ENCODE results near the gene SLC2A10. TPM values are rescaled to one million over a fixed set of nuclear protein-coding genes. Genes with fewer than 3 reads are reported as not detected.

The SLC2A10 gene
- total RNA-seq, 4 donors from 2014 or later: 3.9 to 14.9 (median 10.0) TPM

DNA sequence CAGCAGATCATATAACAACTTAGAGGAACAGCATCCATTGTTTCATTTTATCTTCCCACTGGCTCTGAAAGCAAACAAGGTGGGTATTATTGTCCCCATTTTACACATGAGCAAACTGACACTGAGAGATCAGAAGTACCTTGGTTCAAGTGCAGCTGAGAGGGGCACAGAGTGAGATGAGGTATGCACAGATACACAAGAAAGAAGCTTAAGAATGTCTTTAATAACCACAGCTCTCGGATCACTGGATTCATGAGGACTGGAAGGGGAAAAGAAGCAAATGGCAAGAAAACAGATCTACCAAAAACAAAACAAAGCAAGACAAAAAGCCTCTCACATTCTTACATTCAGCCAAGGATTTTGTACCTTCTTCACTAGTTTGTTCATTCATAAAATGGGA, 10.6 kb downstream of the SLC2A10 start:
- no peak for TF ChIP-seq POLR2A (IDR thresholded peaks at IDR 0.05)
- TF ChIP-seq, protein P1, sequence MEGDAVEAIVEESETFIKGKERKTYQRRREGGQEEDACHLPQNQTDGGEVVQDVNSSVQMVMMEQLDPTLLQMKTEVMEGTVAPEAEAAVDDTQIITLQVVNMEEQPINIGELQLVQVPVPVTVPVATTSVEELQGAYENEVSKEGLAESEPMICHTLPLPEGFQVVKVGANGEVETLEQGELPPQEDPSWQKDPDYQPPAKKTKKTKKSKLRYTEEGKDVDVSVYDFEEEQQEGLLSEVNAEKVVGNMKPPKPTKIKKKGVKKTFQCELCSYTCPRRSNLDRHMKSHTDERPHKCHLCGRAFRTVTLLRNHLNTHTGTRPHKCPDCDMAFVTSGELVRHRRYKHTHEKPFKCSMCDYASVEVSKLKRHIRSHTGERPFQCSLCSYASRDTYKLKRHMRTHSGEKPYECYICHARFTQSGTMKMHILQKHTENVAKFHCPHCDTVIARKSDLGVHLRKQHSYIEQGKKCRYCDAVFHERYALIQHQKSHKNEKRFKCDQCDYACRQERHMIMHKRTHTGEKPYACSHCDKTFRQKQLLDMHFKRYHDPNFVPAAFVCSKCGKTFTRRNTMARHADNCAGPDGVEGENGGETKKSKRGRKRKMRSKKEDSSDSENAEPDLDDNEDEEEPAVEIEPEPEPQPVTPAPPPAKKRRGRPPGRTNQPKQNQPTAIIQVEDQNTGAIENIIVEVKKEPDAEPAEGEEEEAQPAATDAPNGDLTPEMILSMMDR (IDR thresholded peaks at IDR 0.05): no peak
- WGBS, 2 donors: 90 to 95% methylated on average over 1 of the region's 1 CpG
- intact Hi-C loops (cut with DNase I; ENCODE audit: low total_unique reads): no loop called here
- DNase-seq (ENCODE audit: low spot score in 2 of 2): no peak
- H3K4me3 ChIP-seq (ENCODE audit: low read depth, poor library complexity, severe bottlenecking): no peak overlapping the region

DNA sequence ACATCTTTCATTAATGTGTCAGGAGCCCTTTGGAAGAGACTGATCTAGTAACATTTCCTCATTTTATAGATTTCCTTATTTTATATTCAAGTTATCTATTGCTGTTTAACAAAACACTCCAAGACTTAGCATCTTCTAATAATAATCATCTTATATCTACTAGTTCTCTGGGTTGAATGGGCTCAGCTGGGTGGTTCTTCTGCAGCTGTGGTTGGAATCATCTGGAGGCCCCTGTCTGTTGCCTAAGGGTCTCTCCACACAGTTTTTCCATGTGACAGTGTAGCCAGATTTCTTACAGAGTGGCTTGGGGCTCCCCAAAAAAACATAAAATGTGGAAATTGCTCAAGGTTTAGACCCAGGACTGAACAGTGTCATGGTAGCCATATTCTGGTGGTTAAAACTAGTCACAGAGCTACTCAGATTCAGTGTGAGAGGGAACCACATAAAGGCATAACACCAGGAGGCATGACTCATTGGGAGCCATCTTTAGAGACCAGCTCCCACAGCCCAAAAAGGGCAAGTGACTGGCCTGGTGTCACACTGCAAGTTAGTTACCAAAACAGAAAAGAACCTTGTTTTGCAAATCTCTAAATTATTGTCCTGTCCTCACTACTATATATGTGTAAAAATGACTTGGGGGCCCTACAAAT, 11.5 kb downstream of the SLC2A10 start:
- no peak overlapping the region for H3K4me3 ChIP-seq (ENCODE audit: low read depth, poor library complexity, severe bottlenecking)
- intact Hi-C loops (cut with DNase I; ENCODE audit: low total_unique reads): no loop called here
- no peak for DNase-seq (ENCODE audit: low spot score in 2 of 2)
- TF ChIP-seq, protein P1 (IDR thresholded peaks at IDR 0.05): no peak
- no peak for TF ChIP-seq POLR2A (IDR thresholded peaks at IDR 0.05)

DNA sequence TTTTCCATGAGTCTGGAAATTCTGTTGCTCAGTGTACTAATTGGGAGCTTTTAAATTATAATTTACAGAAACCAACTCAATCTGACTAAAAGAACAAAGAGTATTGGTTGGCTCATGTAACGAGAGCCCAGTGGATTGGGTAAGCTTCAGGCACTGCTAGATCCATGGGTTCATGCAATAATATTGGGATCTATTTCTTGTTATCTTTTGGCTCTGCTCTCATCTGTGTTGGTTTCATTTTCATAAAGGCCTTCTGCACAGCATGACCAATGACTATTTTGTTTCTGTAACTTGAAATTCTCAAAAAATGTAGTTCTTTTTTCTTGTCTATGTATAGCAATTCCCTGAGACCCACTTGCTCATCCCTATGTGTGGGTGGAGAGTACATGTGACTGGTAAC, 12.0 kb downstream of the SLC2A10 start:
- TF ChIP-seq, protein P1 (IDR thresholded peaks at IDR 0.05): no peak
- no peak for TF ChIP-seq POLR2A (IDR thresholded peaks at IDR 0.05)
- no peak for DNase-seq (ENCODE audit: low spot score in 2 of 2)
- intact Hi-C loops (cut with DNase I; ENCODE audit: low total_unique reads): no loop called here
- no peak overlapping the region for H3K4me3 ChIP-seq (ENCODE audit: low read depth, poor library complexity, severe bottlenecking)
- 89 to 92% methylated on average over 1 of the region's 1 CpG for WGBS, 2 donors

DNA sequence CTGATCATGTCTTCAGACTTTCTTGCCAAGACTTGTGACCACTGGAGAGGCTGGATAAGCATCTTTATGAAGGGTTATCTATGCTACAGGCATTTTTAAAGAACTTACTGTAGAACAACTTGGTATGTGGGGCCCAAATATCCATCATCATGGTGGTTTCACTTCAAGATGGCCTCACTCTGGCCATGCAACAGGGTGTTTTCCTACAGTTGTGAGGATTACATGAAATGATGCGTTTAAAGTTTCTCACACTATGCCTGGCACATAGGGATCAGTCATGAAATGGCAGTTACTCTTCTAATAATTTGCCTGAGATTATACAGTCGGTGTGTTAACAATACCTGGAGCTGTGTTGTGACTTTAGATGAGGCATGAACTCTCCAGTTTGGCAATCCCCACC, 13.0 kb downstream of the SLC2A10 start:
- WGBS, 2 donors: 89 to 98% methylated on average over 2 of the region's 2 CpGs
- no peak for TF ChIP-seq POLR2A (IDR thresholded peaks at IDR 0.05)
- TF ChIP-seq, protein P1 (IDR thresholded peaks at IDR 0.05): no peak
- intact Hi-C loops (cut with DNase I; ENCODE audit: low total_unique reads): no loop called here

DNA sequence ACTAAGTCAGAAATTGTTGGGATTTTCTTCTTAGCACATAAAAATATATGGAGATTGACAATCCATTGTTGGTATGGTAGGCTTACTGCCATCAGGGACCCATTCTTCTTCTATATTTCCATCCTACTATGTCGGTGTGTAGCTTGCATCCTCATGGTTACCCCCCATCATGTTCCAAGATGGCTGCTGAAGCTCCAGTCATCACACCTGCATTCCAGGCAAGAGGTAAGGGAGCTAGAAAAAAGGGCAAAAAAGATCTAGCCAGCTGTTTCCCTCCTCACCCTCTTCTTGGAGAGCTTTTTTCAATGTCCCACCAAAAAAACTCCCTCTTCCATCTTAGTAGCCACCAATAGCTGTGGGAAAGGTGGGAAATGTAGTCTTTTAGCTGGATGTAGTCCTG, 13.6 kb downstream of the SLC2A10 start:
- no peak for TF ChIP-seq POLR2A (IDR thresholded peaks at IDR 0.05)
- TF ChIP-seq, protein P1 (IDR thresholded peaks at IDR 0.05): no peak
- 96 to 97% methylated on average over 1 of the region's 1 CpG for WGBS, 2 donors
- DNase-seq (ENCODE audit: low spot score in 2 of 2): no peak
- intact Hi-C loops (cut with DNase I; ENCODE audit: low total_unique reads): no loop called here
- H3K4me3 ChIP-seq (ENCODE audit: low read depth, poor library complexity, severe bottlenecking): no peak overlapping the region

More for the DNA sequence above, 13.0 kb downstream of the SLC2A10 start:
- DNase-seq (ENCODE audit: low spot score in 2 of 2): no peak
- H3K4me3 ChIP-seq (ENCODE audit: low read depth, poor library complexity, severe bottlenecking): no peak overlapping the region

Data from lower leg skin (tissue), 4 donors.